Activated CD8-positive, alpha-beta memory T cell treated with anti-CD3 and anti-CD28 coated beads, Interleukin-2, amount 50 U/mL, for 4 hours (primary cell): ENCODE data around the gene AOX1.
"Not testable (repeated sequence)": the region's sequence is repeated elsewhere in the genome, so short reads cannot be mapped to it uniquely, and the experiment has no call there.

Source experiments
- DNase-seq: peaks from one replicate; pipeline ENCODE4 v3.0.0-alpha.2; 2020

Gene AOX1

GRCh38 chr2:200631287-200631686 lies 45.5 kb downstream of the AOX1 start:
- no peak for DNase-seq

GRCh38 chr2:200634231-200634964 lies 48.6 kb downstream of the AOX1 start:
- no peak for DNase-seq

- DNase-seq = no peak
These were observed 49.4 kb downstream of the AOX1 start for GRCh38 chr2:200635251-200635650.

GRCh38 chr2:200637901-200638300 lies 52.1 kb downstream of the AOX1 start:
- DNase-seq = no peak

DNA sequence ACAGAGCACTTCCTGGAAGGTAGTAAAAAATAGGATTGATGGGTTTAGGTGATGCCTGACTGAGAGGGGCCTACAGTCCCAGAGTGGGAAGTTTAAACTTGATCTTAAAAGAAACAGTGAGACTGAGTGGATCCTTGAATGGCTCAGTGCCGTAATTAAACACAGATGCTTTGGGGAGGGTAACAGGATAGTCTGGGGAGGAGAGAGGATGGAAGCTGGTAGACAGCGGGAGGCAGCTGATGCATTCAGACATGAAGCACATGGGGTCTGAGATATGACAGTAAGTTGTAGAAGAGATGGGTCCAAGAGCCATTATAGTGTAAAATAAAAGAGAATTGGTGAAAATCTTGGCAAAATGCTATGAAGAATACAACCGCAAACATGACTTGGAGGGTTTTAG lies 54.4 kb downstream of the AOX1 start:
- no peak for DNase-seq

DNA sequence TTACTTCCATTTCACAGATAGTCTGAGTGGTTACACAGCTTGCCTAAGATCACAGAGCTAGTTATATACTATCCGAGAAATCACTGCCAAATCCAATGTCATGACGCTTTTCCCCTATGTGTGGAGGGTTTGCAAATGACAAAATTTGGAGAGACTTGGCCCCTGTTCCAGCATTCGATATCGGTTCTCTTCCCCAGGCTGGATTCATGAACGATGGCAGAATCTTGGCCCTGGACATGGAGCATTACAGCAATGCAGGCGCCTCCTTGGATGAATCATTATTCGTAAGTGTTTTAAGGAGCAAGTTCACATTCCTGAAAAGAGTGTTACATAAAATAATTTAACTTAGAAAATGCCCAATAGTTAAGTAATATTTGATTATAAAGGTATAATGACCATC lies 55.1 kb downstream of the AOX1 start:
- DNase-seq = no peak

GRCh38 chr2:200648518-200649281 lies 62.9 kb downstream of the AOX1 start:
- DNase-seq = not testable (repeated sequence)

DNA sequence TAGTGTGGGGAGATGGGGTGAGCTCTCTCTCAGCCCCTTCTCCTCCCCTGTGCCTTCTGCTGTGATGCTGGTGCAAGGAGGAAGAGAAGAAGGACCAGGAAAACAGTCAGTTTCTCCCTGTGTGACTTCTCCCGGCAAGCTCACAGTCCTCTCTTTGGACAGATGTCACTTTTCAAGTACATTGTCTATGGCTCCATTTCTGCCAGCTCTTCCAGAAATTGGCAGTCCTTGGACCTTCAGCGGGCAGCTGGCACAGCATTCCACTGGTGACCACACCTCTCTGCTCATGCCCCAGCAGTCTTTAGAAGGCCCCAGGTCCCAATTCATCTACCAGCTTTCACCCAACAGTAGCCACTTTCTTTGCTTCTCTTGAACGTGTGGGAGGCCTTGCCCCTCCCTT lies 63.9 kb downstream of the AOX1 start:
- no peak for DNase-seq

DNA sequence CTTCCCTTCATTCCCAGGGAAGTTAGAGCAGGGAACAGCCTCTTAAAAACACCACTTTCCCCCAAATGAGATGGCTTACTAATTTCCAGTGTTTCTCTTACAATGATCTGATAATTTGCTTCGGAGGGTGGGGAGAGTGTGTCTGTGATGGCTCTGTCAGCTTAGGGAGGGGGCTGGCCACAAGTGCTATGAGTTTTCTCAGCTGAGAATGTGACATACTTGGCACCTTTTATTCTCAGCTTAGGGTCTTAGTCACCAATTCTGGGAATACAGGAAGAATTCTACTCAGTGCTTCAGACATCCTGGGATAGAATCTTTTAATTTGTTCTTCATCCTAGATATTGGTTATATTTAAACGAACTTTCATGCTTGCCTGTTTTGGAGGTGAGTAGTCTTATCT lies 64.4 kb downstream of the AOX1 start:
- no peak for DNase-seq

DNA sequence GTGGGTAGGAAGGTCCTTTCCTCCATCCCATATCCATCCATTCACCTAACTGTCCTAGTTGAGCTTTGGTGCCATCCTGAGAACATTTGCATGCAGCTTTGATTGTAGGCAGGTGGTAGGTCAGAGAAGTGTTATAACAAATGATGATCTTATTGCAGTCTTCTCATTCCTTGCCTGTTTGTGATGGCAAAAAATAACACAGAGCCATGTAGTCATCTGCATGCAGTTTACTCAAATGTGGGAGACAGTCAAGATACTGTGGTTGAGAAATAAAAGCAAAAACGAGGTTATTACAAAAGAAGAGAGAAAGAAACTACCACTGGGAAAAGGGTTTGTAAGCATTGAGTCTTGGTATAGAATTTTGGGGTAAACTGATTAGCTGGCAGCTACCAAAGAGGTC lies 66.3 kb downstream of the AOX1 start:
- DNase-seq = no peak

DNA sequence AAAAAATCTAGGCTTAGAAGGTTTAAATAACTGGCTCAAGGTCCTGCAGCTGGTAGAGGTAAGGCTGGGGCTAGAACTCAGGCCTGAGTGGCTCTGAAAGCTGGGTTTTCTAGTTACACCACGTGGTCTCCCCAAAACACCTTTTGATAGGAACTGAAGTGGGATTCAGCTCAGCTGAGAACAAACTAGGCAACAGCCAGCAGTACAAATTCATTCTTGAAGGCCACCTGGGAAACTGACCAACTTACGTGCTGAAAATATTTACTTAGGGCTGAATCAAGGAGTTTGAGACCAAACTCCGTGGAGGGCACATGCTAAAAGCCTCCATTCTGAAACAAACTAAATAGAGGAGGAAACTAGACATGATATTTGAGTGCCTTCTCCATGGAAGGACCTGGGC lies 67.2 kb downstream of the AOX1 start:
- DNase-seq = no peak

- DNase-seq = no peak
These were observed 69.0 kb downstream of the AOX1 start for GRCh38 chr2:200654823-200655222.

DNA sequence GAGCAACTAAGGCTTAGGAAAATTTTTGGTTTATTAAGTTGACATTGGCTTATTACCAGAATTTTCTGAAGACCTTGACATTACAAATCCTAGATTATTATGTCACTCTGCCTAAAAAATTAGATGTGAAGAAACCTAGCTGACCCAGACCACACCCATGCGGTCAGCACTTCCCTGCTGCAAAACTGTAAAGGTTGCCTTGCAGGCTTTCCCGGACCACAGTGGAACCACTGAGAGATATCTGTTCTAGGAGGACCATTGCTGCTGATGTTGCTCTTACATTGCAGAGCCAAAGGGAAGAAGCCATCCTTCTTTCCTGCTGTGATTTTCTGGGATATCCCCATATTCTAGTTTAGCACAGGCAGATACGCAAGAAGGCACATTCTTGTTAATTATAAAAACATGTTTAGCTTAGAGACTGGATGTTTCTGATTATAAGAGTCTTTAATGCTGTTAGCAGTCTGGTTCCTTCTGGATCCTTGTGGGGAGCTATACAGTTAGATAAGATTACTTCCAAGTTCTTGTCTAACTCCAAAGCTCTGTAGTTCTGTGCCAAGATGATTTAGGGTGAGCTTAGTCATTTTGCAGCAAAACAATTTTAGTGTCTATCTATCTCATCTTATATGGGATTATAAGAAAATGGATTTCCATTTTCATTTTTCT lies 70.2 kb downstream of the AOX1 start:
- DNase-seq = no peak

DNA sequence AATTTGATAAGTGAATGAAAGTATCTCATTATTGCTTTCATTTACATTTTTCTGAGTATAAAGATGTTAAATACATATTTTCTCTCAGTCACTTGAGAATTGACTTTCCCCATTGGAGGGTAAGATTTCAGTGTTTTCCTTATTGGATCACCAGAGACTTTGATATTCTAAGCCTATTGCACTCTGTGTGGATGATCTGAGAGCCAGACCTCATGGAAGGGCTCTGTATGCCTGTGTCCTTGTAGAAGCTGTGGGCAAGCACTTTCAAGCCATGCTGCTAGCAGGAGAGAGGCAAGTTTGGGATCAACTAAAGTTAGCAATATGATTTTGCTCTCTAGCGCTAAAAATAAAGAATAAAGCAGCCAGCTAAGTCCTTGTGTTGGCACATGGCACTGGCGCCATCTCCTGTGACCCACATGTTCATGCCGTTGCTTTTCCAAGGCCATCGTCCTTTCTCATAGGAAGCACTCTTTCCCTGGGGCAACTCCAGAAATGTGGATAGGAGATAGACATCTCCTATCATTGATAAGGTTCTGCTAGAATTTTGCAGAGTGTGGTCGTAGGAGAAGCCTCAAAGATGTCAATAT lies 72.6 kb downstream of the AOX1 start:
- DNase-seq = no peak

GRCh38 chr2:200659410-200659809 lies 73.6 kb downstream of the AOX1 start:
- DNase-seq = no peak

GRCh38 chr2:200661477-200661876 lies 75.7 kb downstream of the AOX1 start:
- DNase-seq = no peak

DNA sequence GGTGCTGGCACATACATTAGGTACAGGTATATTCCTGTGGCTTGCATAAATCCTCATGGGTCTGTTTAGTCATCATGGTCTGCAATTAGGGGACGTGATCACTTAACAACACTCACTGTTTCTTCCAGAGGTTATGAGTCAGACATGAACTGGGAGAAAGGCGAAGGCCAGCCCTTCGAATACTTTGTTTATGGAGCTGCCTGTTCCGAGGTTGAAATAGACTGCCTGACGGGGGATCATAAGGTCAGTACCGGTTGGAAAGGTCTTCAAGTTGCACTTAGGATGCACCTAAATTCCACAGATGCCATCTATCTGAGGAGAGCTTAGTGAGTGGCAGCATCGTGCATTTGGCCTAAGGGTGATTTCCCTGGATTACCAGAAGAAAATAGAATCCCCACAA lies 76.9 kb downstream of the AOX1 start:
- no peak for DNase-seq

- no peak for DNase-seq
These were observed 79.1 kb downstream of the AOX1 start for GRCh38 chr2:200664770-200665494.

DNA sequence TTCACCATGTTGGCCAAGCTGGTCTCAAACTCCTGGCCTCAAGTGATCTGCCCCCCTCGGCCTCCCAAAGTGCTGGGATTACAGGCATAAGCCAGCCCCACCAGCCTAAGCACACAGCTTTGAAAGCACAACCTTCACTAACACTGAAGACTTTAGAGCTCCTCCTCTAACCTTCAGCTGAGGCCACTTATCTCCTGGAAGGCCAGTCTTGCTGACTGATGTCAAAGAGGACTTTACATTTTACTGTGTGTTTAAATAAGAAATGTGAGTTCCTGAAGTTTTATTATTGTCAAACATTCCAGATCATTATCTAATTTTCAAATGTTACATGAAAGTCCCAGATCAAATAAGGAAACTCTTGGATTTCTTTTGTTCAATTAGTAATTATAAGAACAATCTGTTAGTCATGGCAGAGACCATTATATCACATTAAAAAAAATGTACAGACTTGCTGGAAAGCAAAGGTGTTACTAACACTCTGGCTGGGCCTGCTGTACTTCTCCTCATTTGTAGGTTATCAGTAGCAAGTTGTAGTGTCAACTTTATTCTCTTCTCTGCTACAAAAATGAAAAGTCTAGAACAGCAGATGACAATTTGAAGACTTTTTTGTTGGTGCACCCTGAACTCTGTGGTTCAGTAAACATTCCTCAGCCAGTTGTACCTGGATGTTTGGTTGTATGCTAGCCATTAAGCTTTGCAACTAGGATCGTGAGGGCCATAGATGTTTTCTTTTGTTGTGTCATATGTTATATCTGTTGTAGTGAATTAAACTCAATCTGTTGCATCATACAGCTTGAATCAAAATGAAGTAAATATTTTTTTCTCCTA lies 80.0 kb downstream of the AOX1 start:
- DNase-seq = no peak

DNA sequence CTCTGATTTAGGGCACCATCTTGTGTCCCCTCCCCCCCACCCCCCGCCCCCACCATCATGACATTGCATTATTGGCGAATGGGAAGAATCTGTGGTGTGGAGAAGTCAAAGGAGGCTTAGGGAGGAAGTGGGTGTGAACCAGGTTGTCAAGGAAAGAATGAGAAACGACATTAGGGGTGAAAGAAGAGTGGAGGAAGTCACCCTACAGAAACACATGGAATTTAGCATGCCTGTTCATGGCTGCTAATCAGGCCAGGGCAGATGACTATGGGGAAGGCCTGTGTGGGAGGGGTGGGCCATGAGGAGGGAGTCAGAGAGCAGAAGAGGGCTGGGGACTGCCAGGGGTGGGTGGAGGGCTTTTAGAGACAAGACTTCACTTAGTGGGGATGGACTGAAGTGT lies 81.6 kb downstream of the AOX1 start:
- DNase-seq = no peak

DNA sequence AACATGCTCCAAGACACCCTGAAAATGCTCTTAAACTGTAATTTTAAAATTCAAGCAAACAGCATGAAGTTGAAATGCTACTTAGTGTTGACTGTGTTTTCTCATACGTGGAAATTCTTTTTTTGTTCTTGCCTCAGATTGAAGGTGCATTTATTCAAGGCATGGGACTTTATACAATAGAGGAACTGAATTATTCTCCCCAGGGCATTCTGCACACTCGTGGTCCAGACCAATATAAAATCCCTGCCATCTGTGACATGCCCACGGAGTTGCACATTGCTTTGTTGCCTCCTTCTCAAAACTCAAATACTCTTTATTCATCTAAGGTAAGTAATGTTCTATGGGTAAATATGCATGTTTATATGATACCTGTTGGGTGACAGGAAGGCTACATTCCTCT lies 82.7 kb downstream of the AOX1 start:
- DNase-seq = no peak

- DNase-seq = no peak
These were observed 83.5 kb downstream of the AOX1 start for GRCh38 chr2:200669308-200669707.
